GM18868 (cell line): ENCODE results near the gene MFSD6L.

ENCODE experiments used
- ATAC-seq: cut with Tn5 transposase; IDR thresholded peaks from one replicate; pipeline ENCODE4 v1.9.1; 2021; ENCODE audit warnings: mild to moderate bottlenecking, moderate library complexity; ENCODE audit not compliant: unreplicated experiment

MFSD6L gene

GRCh38 chr17:8798846-8799569 lies at the start of gene MFSD6L:
MFSD6L (minus strand) TSS chr17:8799365; CDS start chr17:8799120, 245 bp downstream.
- no peak for ATAC-seq

DNA sequence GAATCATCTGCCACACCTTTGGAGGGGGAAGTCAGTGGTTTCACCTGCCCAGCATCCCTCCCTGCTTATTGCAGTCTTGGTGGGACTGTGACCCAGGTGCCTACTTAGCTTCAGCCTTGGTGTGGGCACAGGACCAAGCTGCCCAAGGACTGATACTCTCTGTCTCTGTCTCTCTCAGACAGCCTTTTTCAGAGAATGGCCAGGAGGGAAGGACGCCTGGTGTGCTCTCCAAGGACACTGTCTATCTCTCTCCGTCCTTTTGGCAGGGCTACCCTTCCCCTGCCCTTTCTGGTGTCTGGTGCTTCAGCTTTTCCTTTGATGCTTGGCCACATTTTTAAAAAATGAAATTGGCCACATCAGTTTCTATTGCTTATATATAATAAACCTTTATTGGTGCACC lies 48.7 kb upstream of the MFSD6L start:
- ATAC-seq: no peak

- ATAC-seq: no peak
Observed at GRCh38 chr17:8846768-8847211, 47.6 kb upstream of the MFSD6L start.

DNA sequence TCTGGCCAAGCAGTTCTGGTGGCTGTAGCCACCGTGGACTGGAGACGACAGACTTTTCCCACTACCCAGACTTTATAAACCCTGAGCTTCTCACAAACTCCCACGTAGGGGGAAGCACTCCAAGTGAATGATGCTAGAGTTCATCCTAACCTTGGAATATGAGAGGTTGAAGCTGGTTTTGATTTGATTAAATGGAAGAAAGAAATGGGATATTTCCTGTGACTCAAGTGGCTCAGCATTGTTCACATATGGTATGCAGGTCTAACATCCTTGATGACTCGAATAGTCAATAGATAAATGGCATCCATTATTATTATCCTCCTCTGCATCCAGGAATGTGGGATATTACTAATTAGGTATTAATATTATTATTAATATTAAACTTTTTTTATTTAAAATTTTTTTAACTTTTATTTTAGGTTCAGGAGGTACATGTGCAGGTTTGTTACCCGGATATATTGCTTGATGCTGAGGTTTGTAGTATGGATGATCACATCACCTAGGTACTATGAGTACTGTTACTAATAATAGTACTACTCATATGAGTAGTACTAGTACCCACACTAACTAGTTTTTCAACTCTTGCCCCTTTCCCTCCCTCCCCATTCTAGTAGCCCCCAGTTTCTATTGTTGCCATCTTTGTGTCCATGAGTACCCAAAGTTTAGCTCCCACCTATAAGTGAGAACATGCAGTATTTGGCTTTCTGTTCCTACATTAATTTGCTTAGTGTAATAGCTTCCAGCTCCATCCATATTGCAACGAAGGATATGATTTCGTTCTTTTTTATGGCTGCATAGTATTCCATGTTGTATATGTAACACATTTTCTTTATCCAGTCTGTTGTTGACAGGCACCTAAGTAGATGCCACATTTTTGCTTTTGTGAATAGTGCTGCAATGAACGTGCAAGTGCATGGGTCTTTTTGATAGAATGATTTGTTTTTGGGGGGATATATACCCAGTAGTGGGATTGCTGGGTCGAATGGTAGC lies 45.4 kb upstream of the MFSD6L start:
- ATAC-seq: no peak

DNA sequence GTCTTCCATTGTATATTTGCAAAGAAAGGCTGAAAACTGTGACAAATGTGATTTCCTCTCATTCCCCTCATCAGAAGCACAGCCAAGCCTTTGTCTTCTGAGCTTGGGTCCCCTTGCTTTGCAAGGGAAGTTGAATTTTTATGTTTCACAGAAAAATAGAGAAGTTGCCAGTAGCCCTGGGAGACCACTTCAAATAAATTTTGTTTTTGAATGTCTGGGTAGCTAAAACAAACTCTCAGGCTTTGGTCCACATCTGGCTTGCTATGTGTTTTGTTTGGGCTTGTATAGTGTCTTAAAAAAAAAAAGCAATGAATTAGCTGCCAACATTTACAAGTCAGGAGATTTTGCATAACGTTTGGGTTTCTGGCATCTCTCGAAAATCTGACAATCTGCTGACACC lies 44.2 kb upstream of the MFSD6L start:
- no peak for ATAC-seq

DNA sequence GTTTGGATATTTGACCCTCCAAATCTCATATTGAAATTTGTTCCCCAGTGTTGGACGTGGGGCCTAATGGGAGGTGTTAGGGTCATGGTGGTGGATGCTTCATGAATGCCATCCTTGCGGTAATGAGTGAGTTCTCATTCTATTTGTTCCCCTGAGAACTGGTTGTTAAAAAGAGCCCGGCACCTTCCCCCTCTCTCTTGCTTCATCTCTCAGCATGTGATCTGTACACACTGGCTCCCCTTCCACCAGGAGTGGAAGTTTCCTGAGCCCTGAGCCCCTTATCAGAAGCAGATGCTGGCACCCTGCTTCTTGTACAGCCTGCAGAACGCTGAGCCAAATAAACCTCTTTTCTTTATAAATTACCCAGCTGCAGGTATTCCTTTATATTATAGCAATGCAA lies 42.7 kb upstream of the MFSD6L start:
- ATAC-seq: no peak

GRCh38 chr17:8839410-8839935 lies 40.3 kb upstream of the MFSD6L start:
- ATAC-seq: no peak

DNA sequence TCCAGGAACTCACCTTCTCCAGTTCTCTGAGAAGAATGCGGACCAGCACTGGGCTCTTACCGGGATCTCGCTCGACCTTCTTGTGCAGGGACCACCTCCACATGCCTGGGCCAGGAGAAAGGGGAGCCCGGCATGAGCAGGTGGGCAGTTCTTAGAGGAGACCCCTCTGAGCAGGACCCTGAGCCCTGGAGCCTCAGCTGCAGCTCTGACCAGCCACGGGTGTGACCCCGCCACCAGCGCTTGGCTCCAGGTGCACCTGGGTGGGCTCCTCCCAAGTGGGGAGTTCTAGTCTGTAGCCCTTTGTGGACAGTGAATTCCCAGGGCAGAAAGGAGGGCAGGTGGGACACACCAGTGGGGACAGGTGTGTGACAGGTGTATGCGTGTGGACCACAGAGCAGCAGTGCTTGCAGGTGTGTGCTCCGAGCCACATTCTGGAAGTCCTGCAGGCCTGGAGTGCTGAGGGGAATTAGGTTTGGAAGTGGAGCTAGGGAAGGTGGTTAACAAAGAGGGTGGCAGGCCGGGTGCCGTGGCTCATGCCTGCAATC lies 39.5 kb upstream of the MFSD6L start:
- ATAC-seq: no peak

DNA sequence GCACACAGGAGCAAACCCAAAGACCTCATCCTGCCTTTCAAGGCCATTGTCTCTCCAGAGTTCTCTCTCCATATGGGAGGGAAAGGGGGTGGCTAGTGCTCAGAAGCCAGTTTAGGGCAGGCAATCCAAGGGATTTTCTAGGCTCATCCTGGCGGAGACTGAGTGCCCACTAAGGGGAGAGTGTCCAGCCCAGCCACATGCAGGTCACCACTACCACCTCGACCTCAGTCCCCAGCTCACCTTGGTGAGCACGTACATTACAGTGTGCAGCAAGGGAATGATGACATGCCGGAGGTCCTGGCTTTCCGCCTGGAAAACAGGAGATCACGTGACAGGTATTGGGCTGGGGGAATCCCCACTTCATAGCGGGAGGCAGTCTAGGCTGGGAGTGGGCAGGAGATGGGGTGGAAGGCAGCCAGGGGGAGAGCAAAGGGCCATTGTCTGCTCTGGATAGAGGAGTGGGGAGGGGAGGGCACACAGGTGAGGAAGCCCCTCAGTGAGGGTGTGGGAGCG lies 38.5 kb upstream of the MFSD6L start:
- ATAC-seq: no peak

GRCh38 chr17:8836821-8837562 lies 37.8 kb upstream of the MFSD6L start:
- ATAC-seq: no peak

DNA sequence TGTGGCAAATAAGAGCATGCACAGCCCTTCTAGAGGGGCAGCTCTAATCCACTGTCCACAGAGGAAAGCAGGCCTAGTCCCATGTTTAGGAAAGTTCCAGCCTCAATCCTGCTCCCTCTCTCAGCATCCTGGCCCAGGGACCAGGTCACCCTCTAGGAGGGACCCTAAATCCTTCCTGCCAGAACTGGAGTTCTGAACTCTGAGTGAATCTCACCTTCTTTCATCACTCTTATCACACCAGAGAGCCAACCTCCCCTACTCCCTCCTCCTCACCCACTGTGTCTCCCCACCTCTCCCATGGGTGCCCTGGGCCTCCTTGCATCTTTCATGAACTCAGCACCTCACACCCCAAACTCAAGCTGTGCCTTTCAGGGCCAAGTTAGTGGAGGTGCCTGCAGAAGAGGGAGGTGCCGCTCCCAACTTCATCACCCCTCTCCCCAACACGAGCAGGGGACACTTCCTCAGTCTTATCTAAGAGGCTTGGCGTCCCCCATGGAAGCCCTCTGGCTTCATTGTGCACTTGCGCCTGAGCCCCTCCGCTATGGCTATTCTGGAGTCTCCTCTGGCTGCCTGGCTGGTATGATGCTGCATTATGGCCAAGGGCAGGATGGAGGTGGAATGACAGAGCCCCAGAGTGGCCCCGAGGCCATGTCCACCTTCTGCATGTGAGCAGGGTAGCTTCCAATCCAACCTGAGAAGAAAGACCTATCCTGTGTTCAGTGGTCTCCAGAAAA lies 36.6 kb upstream of the MFSD6L start:
- ATAC-seq: no peak

GRCh38 chr17:8835106-8835505 lies 35.9 kb upstream of the MFSD6L start:
- no peak for ATAC-seq

DNA sequence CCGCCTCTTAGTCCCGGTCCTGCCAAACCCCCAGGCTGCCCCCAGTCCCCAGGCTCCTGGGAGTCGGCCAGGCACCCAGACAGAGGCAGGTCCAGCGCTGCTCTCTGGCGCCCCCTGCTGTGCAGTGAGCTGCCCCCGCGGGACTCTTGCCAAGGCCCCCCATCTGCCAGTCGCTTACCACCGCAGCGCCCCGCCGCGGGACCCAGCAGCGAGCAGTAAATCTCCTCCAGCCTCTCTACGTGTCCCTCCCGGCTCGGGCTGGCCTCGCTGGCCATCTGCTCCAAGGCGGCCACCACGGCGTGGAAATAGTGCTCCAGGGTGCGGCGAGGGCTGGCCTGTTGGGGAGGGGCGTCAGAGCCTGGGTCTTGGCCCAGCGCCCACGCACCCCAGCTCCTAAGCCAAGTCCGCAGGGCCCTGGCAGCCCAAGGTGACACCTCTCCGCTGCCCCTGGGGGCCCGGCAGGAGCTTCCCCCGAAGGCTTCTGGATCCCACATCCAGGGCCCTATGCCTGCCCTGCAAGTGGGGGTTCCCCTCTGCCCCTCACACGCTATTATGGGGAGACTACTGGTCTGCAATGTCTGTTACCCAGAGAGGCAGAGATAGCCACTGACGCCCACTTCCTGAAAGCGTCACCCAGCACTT lies 33.7 kb upstream of the MFSD6L start:
- ATAC-seq: no peak

DNA sequence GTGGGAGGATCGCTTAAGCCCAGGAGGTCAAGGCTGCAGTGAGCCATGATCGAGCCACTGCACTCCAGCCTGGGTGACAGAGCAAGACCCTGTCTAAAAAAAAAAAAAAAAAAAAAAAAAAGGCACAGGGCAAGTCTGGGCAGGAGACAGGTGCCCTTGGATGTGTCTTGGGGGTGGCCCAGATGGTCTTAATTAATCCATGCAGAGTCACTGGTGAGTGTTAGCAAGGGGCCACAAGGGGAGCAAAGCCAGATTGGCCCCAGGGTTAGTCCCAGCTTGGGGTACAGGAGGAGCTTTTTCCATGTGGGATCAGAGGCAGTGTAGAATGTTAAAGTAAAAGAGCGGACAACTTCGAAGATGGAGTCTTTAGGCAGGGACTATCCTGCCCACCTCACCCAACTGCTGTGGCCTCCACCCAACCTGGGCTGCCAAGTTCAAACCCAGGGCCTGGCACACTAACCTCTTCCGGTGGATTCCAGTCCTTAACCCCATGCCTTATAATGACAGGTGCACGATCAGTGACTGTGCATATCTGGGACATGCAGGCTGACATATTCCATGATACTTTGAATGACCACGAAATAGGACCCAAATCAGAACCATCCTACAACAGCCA lies 32.2 kb upstream of the MFSD6L start:
- ATAC-seq: no peak

GRCh38 chr17:8830141-8830540 lies 31.0 kb upstream of the MFSD6L start:
- ATAC-seq: no peak

GRCh38 chr17:8829036-8829941 lies 30.1 kb upstream of the MFSD6L start:
- no peak for ATAC-seq

DNA sequence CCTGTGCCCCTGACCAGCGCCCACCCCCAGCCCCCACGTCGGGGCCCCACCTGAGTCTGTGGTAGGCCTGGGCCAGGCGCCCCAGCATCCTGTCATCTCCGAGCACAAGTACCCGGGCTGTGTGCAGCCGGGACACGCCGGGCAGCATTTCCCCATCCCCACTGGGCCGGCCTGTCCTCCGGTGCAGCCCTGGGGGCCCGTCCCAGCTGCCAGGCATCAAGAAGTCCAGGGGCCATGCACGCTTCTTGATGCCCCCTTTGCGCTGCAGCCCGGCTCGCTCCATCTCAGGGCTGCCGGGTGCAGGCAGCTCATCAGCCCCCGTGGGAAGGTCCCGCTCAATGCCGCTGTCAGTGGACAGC lies 29.3 kb upstream of the MFSD6L start:
- ATAC-seq: no peak
